Measurements from ENCODE around the gene ATAD3B.
A peak's percentile ranks its signal among the peaks of the same experiment; 100 is the strongest.
"Not testable (repeated sequence)": the region's sequence is repeated elsewhere in the genome, so short reads cannot be mapped to it uniquely, and the experiment has no call there.

ATAD3B gene

GRCh38 chr1:1509465-1509850, 37.9 kb downstream of the ATAD3B start:
- DNase-seq (ENCODE audit: low read depth in 2 of 2, low spot score in 1 of 2): not testable (repeated sequence)

- no peak for DNase-seq (ENCODE audit: low read depth in 2 of 2, low spot score in 1 of 2)
These were observed 39.5 kb downstream of the ATAD3B start for GRCh38 chr1:1510912-1511532.

DNA sequence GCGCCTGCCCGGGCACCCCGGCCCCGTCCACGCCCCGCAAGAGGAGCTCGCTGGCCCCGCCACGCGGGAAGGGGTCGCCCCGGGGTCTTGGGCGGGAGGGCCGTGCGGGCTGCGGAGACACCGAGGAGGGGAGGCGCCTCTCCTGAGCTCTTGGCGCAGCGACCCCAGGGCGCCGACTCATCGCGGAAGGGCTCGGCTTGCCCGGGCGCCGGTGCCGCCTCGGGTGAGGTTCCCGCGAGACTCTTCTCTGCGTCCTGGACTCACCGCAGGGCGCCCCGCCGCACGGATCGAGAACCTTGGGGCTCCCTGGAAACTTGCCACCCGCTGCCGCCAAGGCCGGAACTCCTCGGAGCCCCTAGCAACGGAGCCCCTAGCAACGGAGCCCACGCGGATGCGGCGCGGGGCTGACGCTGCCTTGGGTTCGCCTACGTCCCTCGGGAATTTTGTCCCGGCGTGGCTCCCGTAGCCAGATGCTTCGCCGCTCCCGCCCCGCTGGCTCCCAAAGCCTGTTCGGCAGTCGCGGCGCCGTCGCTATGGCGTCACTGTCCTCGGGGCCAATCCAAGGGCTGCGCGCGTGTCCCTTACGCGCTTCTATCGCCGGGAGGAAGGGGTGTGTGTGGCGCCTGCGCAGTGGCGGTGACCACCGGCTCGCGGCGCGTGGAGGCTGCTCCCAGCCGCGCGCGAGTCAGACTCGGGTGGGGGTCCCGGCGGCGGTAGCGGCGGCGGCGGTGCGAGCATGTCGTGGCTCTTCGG, 40.1 kb downstream of the ATAD3B start, which contains the start of gene ATAD3A:
ATAD3A (plus strand) TSS at position 630 of the 753 bp plus-strand sequence; CDS start at position 737, 107 bp downstream.
- peak; percentile 82 to 93 for DNase-seq (ENCODE audit: low read depth in 2 of 2, low spot score in 1 of 2)

- DNase-seq (ENCODE audit: low read depth in 2 of 2, low spot score in 1 of 2): not testable (repeated sequence)
These were observed 40.9 kb downstream of the ATAD3B start for GRCh38 chr1:1512425-1512824.

DNA sequence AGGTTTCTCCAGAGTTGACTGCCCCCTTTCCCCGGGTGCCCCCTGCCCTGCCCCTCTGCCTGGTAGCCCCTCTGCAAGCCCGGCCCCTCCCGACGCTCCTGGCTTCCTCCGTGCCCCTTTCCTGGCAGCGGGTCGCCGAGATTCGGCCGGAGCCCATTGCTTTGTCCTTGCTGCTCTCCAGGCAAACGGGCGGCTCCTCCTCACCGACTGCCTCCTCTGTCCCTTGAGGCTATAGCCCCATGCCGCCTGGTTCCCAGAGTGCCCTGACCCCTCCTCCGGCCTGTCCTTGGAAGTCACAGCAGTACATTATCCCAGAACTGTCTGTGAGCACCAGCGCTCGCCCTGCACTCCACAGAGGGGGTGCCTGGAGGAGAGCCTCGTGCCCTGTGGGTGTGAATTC, 42.1 kb downstream of the ATAD3B start:
- DNase-seq (ENCODE audit: low read depth in 2 of 2, low spot score in 1 of 2): not testable (repeated sequence)

DNA sequence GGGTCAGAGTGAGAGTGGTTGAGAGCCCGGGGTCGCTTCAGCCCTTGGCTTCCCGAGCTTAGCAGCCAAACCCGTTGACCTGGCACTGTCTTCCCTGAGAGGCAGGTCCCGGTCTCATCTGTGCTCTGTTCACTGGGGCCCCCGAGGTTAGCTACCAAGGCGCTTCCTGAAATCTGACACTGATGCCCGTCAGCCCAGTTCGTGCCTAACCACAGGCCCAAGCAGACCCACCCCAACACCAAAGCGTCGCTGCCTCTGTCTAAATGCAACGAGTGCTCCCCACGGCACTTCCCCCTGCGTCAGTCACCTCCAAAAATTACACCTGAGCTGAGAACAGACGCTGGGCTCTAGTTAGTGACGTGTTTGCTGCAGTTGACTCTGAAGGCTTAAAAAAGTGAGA, 42.8 kb downstream of the ATAD3B start:
- not testable (repeated sequence) for DNase-seq (ENCODE audit: low read depth in 2 of 2, low spot score in 1 of 2)

DNA sequence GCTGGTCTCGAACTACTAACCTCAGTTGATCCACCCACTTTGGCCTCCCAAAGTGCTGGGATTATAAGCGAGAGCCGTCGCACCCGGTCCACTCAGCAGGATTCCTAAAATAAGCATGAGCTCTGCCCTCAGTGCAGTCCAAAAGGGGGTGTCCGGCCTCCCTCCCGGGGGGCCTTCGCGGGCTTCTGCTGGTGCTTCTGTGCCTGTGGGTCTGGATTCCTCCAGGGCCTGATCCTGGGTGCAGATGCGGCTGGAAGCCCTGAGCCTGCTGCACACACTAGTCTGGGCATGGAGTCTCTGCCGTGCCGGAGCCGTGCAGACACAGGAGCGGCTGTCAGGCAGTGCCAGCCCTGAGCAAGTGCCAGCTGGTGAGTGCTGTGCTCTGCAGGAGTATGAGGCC, 45.4 kb downstream of the ATAD3B start:
- not testable (repeated sequence) for DNase-seq (ENCODE audit: low read depth in 2 of 2, low spot score in 1 of 2)

DNA sequence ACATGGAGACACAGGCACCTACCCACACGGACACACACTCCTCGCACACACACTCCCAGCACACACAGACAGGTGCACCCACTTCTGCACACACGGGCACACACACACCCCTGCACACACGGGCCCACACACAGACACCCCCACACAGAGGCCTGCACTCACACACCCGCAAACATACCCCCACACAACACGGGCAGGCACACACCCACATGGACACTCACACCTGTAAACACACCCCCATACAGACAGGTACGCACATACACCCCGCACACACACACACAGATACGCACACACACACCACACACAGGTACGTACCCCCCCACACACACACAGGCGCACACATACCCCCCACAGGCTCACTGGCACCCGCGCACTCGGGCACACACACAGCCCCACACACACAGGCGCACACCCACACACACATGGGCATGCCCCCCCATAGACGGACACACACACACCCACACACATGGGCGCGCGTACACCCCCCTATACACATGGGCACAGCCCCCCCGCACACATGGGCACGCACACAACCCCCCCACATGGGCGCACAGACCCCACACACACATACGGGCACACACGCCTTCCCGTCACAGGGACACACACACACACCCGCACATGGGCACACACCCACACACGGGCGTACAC, 46.5 kb downstream of the ATAD3B start:
- no peak for DNase-seq (ENCODE audit: low read depth in 2 of 2, low spot score in 1 of 2)

DNA sequence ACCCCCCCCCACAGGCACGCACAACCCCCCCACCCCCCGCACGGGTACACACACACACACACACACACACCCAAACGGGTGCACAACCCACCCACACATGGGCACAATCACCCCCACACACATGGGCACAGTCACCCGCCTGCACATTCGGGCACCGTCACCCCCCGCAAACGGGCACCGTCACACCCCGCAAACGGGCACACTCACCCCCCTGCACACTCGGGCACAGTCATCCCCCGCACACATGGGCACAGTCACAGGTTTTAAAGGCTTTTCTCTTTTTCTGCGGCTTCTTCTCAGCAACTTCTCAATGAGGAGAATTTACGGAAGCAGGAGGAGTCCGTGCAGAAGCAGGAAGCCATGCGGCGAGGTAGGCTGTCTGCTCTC, 47.0 kb downstream of the ATAD3B start:
- DNase-seq (ENCODE audit: low read depth in 2 of 2, low spot score in 1 of 2): not testable (repeated sequence)

GRCh38 chr1:1519805-1520505, 48.4 kb downstream of the ATAD3B start:
- DNase-seq (ENCODE audit: low read depth in 2 of 2, low spot score in 1 of 2): not testable (repeated sequence)

DNA sequence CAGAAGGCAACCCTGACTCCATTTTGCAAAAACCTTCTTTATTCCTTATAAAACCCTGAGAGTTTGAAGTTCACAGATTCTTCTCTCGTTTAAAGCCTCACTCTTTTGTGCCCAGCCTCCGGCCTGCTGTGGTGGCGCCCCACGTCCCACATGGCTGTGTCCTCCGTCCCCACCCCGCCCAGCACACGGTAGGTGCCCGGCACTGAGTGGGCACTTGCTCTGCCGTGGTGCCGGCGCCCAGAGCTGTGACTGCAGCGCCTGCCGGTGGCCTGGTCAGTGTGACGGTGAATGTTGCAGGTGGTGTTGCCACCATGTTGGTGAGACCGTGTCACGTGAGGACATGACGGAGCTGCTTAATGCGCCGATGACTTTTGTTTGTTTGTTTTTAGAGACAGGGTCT, 49.8 kb downstream of the ATAD3B start:
- DNase-seq (ENCODE audit: low read depth in 2 of 2, low spot score in 1 of 2): no peak

- not testable (repeated sequence) for DNase-seq (ENCODE audit: low read depth in 2 of 2, low spot score in 1 of 2)
These were observed 51.0 kb downstream of the ATAD3B start for GRCh38 chr1:1522536-1522935.

- not testable (repeated sequence) for DNase-seq (ENCODE audit: low read depth in 2 of 2, low spot score in 1 of 2)
These were observed 51.7 kb downstream of the ATAD3B start for GRCh38 chr1:1523226-1523625.

- not testable (repeated sequence) for DNase-seq (ENCODE audit: low read depth in 2 of 2, low spot score in 1 of 2)
These were observed 52.1 kb downstream of the ATAD3B start for GRCh38 chr1:1523651-1524050.

DNA sequence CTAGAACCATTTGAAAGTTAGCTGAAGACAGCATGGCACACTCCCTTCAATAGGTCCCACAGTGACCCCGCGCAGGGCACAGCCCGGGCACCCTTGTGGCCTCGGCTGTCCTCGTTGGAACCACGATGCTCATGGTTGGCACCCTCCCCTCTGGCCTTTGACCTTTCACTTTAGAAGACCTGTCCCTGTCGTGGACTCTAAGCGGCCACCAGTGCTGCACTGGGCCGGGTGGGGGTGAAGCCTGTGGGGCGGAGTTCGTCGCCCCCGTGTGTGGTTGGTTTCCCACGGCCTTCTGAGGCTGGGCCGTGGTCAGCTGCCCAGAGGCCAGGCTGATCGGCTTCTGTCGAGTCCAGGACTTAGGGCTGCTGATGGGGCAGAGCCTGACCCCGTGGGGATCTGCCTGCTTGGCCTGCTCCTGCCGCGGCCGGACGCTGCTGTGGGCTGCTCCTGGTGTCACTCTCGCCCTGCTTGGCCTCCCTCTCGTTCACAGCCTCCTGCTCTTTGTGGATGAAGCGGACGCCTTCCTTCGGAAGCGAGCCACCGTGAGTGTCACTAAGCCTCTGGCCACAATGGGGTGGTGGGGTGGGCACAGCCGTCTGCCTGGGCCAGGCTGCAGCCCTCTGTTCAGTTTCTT, 53.3 kb downstream of the ATAD3B start:
- not testable (repeated sequence) for DNase-seq (ENCODE audit: low read depth in 2 of 2, low spot score in 1 of 2)

DNA sequence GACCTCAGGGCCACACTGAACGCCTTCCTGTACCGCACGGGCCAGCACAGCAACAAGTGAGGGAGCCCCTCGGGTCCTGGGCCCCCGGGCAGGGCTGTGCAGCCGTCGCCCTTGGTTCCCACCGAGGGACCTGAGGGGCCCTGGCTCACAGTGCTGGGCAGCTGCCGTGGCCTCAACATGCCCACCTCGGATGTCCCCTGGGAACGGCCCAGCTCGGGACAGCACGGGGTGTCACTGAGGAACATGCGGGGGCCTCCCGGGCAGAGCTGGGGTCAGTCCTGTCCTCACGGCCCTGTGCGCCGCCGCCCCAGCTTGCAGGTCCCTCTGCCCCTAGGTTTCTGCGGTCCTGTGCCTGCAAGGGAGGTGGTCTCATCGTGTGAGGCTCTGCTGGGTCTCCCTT, 54.9 kb downstream of the ATAD3B start:
- DNase-seq (ENCODE audit: low read depth in 2 of 2, low spot score in 1 of 2): not testable (repeated sequence)

DNA sequence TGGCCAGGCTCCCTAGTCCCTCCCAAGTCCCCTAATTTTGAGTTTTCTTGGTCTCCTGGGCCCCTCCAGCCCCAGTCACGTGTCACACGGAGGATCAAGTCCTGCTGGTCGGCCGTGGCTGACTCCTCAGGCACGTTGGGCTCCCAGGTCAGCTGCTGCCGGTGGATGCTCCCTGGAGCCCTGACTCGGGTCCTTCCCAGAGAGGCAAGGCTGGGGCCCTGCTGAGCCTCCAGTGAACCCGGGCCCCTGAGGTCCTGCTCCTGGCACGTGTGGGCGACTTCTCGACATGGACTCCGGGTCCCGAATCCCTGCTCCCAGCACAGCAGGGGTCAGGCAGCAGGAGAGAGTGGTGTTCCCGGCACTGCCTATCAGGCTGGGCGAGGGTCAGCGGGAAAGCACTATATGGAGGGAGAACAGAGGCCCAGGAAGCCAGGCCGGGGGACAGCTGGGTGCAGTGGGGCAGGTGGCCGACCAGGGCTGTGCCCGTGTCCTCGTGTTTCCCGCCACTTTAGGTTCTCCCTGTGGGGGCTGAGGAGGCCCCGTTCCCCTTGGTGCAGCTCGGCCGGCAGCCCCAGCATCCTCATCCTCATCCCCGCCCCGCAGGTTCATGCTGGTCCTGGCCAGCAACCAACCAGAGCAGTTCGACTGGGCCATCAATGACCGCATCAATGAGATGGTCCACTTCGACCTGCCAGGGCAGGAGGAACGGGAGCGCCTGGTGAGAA, 55.7 kb downstream of the ATAD3B start:
- DNase-seq (ENCODE audit: low read depth in 2 of 2, low spot score in 1 of 2): no peak

GRCh38 chr1:1528301-1529267, 57.0 kb downstream of the ATAD3B start:
- DNase-seq (ENCODE audit: low read depth in 2 of 2, low spot score in 1 of 2): no peak

GRCh38 chr1:1529321-1529720, 57.8 kb downstream of the ATAD3B start:
- no peak for DNase-seq (ENCODE audit: low read depth in 2 of 2, low spot score in 1 of 2)
